HepG2 (cell line): ENCODE measurements around the gene EXTL1. TPM values are rescaled to one million over a fixed set of nuclear protein-coding genes. Genes with fewer than 3 reads are reported as not detected.
A peak's percentile ranks its signal among the peaks of the same experiment; 100 is the strongest.

Experiments used
- ATAD3A ChIP-seq: sonication (generic); formaldehyde crosslinking; IDR thresholded peaks from 2 replicates; pipeline ENCODE4 v1.4.0; 2020; ENCODE audit warnings: missing genetic modification reagents
- ATF1 ChIP-seq: IDR thresholded peaks from 2 replicates; pipeline ENCODE4 v1.6.1; 2016; ENCODE audit warnings: mild to moderate bottlenecking, control low read depth
- HNRNPK ChIP-seq: fragments of 200-400 bp; formaldehyde crosslinking; IDR thresholded peaks from 2 replicates; pipeline ENCODE4 v1.6.1; 2018; ENCODE audit warnings: low read length, low read depth, moderate library complexity, mild to moderate bottlenecking; ENCODE audit not compliant: poor library complexity, severe bottlenecking
- KMT2A ChIP-seq: sonication (generic); formaldehyde crosslinking; IDR thresholded peaks from 2 replicates; pipeline ENCODE4 v1.4.0; 2020; ENCODE audit warnings: missing genetic modification reagents
- MAFG ChIP-seq: sonication (generic); formaldehyde crosslinking; IDR thresholded peaks from 2 replicates; pipeline ENCODE4 v1.5.1; 2020; ENCODE audit warnings: mild to moderate bottlenecking, missing genetic modification reagents
- MATR3 ChIP-seq: sonication (generic); formaldehyde crosslinking; IDR thresholded peaks from 2 replicates; pipeline ENCODE4 v1.4.0; 2020; ENCODE audit warnings: missing genetic modification reagents
- NBN ChIP-seq: fragments of 450-650 bp; conservative IDR thresholded peaks from 2 replicates; pipeline ENCODE4 v1.6.1; 2017
- NR2F2 ChIP-seq: IDR thresholded peaks from 2 replicates; pipeline ENCODE4 v1.6.1; 2012; ENCODE audit warnings: low read depth, inconsistent platforms, borderline replicate concordance
- NR2F6 ChIP-seq, 2 experiments: IDR thresholded peaks; 2 replicates each; pipeline ENCODE4 v1.6.1; 2016; ENCODE audit warnings: antibody characterized with exemption in 1 of 2, mild to moderate bottlenecking in 1 of 2
- PRPF4 ChIP-seq: fragments of 200-400 bp; formaldehyde crosslinking; IDR thresholded peaks from 2 replicates; pipeline ENCODE4 v1.6.1; 2016; ENCODE audit warnings: low read length, low read depth; ENCODE audit not compliant: poor library complexity, severe bottlenecking
- RBAK ChIP-seq: sonication (generic); formaldehyde crosslinking; IDR thresholded peaks from 2 replicates; pipeline ENCODE4 v1.5.1; 2020; ENCODE audit warnings: mild to moderate bottlenecking, missing genetic modification reagents
- REPIN1 ChIP-seq: sonication (generic); formaldehyde crosslinking; IDR thresholded peaks from 2 replicates; pipeline ENCODE4 v1.8.0; 2022; ENCODE audit warnings: missing genetic modification reagents, low read depth, mild to moderate bottlenecking, borderline replicate concordance
- TMF1 ChIP-seq: sonication (generic); formaldehyde crosslinking; IDR thresholded peaks from 2 replicates; pipeline ENCODE4 v1.8.1; 2022; ENCODE audit warnings: low read depth, missing genetic modification reagents
- ZNF121 ChIP-seq: sonication (generic); formaldehyde crosslinking; IDR thresholded peaks from 2 replicates; pipeline ENCODE4 v1.5.0; 2020; ENCODE audit warnings: mild to moderate bottlenecking, missing genetic modification reagents
- ZNF17 ChIP-seq: sonication (generic); formaldehyde crosslinking; IDR thresholded peaks from 2 replicates; pipeline ENCODE4 v1.5.0; 2020; ENCODE audit warnings: mild to moderate bottlenecking, missing genetic modification reagents
- ZNF567 ChIP-seq: sonication (generic); formaldehyde crosslinking; IDR thresholded peaks from 2 replicates; pipeline ENCODE4 v1.8.1; 2023; ENCODE audit warnings: mild to moderate bottlenecking, missing genetic modification reagents, borderline replicate concordance
- ZNF816 ChIP-seq: sonication (generic); formaldehyde crosslinking; IDR thresholded peaks from 2 replicates; pipeline ENCODE4 v1.8.0; 2022; ENCODE audit warnings: missing genetic modification reagents, mild to moderate bottlenecking, borderline replicate concordance
- polyA plus RNA-seq, 8 experiments: library from polyadenylated mRNA; depleted of rRNA in 3 of 8; stranded (reverse) in 7 of 8; unstranded in 1 of 8; fragments of >200 nt; fragmentation: Illumina TruSeq in 4 of 8; extraction: Trizol in 4 of 8; gene quantifications; 2 replicates each; pipeline versions ENCODE4 v1.2.1 to v1.2.3, GENCODE V29; 2011 to 2016; ENCODE audit warnings: low read depth in 4 of 8, missing spikeins in 1 of 8, mixed read lengths in 1 of 8; ENCODE audit not compliant: insufficient read depth in 1 of 8
- total RNA-seq, 5 experiments: library from RNA; depleted of rRNA; stranded (reverse); fragments of >200 nt; fragmentation: Illumina TruSeq; extraction: Trizol; gene quantifications; 2 replicates each; pipeline ENCODE4 v1.2.3, GENCODE V29; 2016; ENCODE audit warnings: low read depth in 1 of 5
- TF ChIP-seq, protein P1 (sequence below): sonication (generic); formaldehyde crosslinking; IDR thresholded peaks from 2 replicates; pipeline ENCODE4 v1.8.0; 2022; ENCODE audit warnings: missing genetic modification reagents, mild to moderate bottlenecking, inconsistent platforms, borderline replicate concordance
- TF ChIP-seq, protein P2 (sequence below): sonication (generic); formaldehyde crosslinking; IDR thresholded peaks from 2 replicates; pipeline ENCODE4 v1.4.0; 2020; ENCODE audit warnings: missing genetic modification reagents; ENCODE audit errors: not compliant biosample characterization
- TF ChIP-seq, protein P3 (sequence below): sonication (generic); formaldehyde crosslinking; IDR thresholded peaks from 2 replicates; pipeline ENCODE4 v1.4.0; 2020; ENCODE audit warnings: low read depth, mild to moderate bottlenecking, missing genetic modification reagents
- TF ChIP-seq, protein P4 (sequence below): sonication (generic); formaldehyde crosslinking; IDR thresholded peaks from 2 replicates; pipeline ENCODE4 v1.4.0; 2020; ENCODE audit warnings: mild to moderate bottlenecking, low read depth, missing genetic modification reagents
- TF ChIP-seq, protein P5 (sequence below): sonication (generic); formaldehyde crosslinking; IDR thresholded peaks from 2 replicates; pipeline ENCODE4 v1.5.1; 2020; ENCODE audit warnings: missing genetic modification reagents, mild to moderate bottlenecking, borderline replicate concordance

EXTL1 gene
- total and polyA plus RNA-seq, 2 of the 13 experiments (the other 11 are each of a cell fraction or from before 2014, with no cell fraction given): 0.35 to 1.0 TPM

DNA sequence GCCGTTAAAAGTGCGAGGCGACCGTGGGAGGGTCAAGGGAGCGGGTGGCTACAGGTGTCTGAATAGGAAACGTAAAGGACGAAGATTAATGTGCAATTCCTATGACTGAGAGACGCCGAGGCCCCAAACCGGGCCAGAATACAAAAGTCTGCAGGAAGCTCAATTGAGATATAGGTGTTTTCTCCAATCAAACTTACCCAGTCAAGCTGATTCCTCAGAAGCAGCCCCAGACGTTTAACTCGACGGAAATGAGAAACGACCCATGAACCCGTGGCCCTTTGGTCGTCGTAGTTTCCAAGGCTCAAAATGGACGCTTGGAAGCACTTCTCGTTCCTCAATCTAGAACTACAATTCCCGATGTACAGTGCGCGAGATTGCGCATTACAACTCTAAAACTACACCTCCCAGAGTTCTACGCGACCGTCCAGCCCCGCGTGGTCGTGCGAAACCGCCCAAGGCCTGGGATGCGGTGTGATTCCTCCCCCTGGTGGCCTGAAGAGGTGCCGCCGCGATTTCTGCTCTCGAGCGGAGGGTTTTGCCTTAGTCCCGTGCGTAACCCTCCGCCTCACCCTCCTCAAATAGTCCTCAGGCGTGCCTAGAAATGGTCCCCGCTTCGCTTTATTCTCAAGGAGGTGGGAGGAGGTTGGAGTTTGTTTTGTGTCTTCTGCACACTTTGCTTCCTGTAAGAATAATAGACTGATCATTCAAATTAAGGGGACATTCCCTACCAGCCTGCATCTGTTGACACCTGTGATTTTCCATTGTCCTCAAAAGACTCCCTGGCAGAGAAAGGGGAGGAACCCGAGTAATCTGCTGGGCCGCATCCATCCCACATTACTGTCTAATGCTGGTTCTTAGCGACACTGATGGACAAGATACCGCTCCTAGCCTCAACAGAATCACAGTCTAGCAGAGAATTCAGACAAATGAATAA lies 23.5 kb upstream of the EXTL1 start, which contains the start of gene PAFAH2 (continued):
- TF ChIP-seq, protein P1, sequence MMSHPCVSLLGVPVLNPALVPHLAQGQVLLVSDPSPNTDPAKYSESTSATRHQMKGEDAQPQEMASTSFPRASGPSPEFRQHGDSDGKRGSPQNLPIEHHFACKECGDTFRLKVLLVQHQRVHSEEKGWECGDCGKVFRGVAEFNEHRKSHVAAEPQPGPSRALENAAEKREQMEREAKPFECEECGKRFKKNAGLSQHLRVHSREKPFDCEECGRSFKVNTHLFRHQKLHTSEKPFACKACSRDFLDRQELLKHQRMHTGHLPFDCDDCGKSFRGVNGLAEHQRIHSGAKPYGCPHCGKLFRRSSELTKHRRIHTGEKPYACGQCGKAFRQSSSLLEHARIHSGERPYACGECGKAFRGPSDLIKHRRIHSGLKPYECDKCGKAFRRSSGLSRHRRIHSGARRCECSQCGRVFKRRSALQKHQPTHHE (CRISPR knock-in tag): peak; percentile 88; the same call in 1 of the 2 replicates
- TF ChIP-seq REPIN1 (CRISPR knock-in tag) (peak; percentile 99), ZNF121 (CRISPR knock-in tag) (peak; percentile 57), MATR3 (CRISPR knock-in tag) (no peak), ATAD3A (CRISPR knock-in tag) (no peak; the same call in 1 of the 2 replicates), NR2F6 (IDR thresholded peaks at IDR 0.05) (0 out of 2 replicates have a peak, but pooled peaks have one; percentile 64), NR2F6 (CRISPR knock-in tag; IDR thresholded peaks at IDR 0.05) (peak; percentile 73), MAFG (no peak), HNRNPK (no peak), PRPF4 (peak; percentile 29), ZNF816 (0 out of 2 replicates have a peak, but pooled peaks have one; percentile 37), NR2F2 (peak; percentile 78; the same call in 1 of the 2 replicates), KMT2A (CRISPR knock-in tag) (peak; percentile 85), NBN (no peak), ATF1 (CRISPR knock-in tag) (peak; percentile 86), TMF1 (CRISPR knock-in tag) (peak; percentile 90), RBAK (no peak), ZNF17 (CRISPR knock-in tag) (no peak), ZNF567 (CRISPR knock-in tag) (no peak; the same call in 1 of the 2 replicates)
- TF ChIP-seq, protein P2, sequence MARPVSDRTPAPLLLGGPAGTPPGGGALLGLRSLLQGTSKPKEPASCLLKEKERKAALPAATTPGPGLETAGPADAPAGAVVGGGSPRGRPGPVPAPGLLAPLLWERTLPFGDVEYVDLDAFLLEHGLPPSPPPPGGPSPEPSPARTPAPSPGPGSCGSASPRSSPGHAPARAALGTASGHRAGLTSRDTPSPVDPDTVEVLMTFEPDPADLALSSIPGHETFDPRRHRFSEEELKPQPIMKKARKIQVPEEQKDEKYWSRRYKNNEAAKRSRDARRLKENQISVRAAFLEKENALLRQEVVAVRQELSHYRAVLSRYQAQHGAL (CRISPR knock-in tag): no peak
- TF ChIP-seq, protein P3, sequence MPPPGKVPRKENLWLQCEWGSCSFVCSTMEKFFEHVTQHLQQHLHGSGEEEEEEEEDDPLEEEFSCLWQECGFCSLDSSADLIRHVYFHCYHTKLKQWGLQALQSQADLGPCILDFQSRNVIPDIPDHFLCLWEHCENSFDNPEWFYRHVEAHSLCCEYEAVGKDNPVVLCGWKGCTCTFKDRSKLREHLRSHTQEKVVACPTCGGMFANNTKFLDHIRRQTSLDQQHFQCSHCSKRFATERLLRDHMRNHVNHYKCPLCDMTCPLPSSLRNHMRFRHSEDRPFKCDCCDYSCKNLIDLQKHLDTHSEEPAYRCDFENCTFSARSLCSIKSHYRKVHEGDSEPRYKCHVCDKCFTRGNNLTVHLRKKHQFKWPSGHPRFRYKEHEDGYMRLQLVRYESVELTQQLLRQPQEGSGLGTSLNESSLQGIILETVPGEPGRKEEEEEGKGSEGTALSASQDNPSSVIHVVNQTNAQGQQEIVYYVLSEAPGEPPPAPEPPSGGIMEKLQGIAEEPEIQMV: peak; percentile 85; the same call in 1 of the 2 replicates
- TF ChIP-seq, protein P4, sequence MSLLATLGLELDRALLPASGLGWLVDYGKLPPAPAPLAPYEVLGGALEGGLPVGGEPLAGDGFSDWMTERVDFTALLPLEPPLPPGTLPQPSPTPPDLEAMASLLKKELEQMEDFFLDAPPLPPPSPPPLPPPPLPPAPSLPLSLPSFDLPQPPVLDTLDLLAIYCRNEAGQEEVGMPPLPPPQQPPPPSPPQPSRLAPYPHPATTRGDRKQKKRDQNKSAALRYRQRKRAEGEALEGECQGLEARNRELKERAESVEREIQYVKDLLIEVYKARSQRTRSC: no peak
- TF ChIP-seq, protein P5, sequence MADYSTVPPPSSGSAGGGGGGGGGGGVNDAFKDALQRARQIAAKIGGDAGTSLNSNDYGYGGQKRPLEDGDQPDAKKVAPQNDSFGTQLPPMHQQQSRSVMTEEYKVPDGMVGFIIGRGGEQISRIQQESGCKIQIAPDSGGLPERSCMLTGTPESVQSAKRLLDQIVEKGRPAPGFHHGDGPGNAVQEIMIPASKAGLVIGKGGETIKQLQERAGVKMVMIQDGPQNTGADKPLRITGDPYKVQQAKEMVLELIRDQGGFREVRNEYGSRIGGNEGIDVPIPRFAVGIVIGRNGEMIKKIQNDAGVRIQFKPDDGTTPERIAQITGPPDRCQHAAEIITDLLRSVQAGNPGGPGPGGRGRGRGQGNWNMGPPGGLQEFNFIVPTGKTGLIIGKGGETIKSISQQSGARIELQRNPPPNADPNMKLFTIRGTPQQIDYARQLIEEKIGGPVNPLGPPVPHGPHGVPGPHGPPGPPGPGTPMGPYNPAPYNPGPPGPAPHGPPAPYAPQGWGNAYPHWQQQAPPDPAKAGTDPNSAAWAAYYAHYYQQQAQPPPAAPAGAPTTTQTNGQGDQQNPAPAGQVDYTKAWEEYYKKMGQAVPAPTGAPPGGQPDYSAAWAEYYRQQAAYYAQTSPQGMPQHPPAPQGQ (CRISPR knock-in tag): no peak
